Activated CD8-positive, alpha-beta memory T cell treated with anti-CD3 and anti-CD28 coated beads, Interleukin-2, amount 50 U/mL, for 24 hours (primary cell): Measurements from ENCODE around the gene SAC3D1.
"Not testable (repeated sequence)": the region's sequence is repeated elsewhere in the genome, so short reads cannot be mapped to it uniquely, and the experiment has no call there.

Source experiments
- DNase-seq: peaks from one replicate; pipeline ENCODE4 v3.0.0-alpha.2; 2020; ENCODE audit errors: extremely low read depth

Gene SAC3D1

GRCh38 chr11:65040847-65041622 is at the start of gene SAC3D1:
Gene SAC3D1 (plus strand): TSS chr11:65041210. CDS start chr11:65041293, 83 bp downstream.
- DNase-seq: peak; percentile 68

- DNase-seq: no peak
These were observed 46.7 kb upstream of the SAC3D1 start for GRCh38 chr11:64994318-64994717.

GRCh38 chr11:64996327-64996709 is 44.7 kb upstream of the SAC3D1 start:
- DNase-seq: no peak

DNA sequence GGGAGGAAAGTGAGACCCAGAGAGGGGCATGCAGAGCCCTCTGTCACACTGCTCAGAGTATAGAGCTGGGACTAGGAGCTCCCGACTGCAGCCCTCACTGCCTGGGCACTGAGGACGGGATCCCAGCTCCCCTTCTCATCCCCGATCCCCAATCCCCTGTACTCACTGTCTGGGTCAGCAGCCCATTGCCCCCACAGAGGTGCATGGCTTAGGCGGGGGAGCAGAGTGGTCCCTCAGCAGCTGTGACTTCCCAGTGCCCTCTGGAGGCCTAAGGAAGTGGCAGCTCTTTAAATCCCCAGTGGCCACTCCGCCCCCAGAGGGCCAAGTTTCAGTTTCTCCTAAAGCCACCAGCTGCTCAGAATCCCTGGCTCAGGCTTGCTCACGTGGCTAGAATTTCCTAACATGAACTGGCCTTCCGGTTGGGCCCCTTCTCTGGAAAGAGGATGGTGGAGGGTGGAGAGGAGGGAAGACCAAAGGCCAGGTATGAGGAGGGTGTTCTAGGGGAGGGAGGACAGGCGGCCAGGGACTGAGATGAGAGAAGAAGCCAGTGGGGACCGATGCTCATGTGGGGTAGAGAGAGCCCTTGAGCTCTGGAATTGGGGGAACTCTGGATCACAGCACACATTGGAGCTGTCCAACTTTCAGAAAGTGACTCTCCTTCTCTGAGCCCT is 44.2 kb upstream of the SAC3D1 start, which contains the start of gene BATF2:
Gene BATF2 (minus strand): TSS at position 262 of the 671 bp plus-strand sequence. CDS start 57 bp downstream, at position 205.
- no peak for DNase-seq

DNA sequence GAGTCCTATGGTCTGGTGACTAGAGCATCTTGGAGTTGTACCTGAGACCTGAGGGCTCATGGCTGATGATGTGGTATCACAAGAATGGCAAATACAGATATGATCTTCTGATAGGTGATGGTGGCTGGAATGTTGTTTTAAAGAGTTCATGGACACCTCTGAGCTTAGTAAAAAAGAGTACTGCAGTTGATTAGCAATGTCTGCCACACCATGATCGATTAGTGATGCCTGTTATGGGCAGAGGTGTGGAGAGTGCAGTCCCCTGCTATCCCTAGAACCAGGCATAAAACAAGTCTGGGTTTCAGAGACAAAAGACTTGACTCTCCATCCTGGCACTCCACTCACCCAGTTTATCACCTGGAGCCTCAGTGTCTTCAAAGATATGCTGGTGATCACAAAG is 42.9 kb upstream of the SAC3D1 start:
- DNase-seq: no peak

GRCh38 chr11:64998690-64999431 is 42.1 kb upstream of the SAC3D1 start:
- no peak for DNase-seq

- DNase-seq: no peak
These were observed 41.5 kb upstream of the SAC3D1 start for GRCh38 chr11:64999478-64999877.

DNA sequence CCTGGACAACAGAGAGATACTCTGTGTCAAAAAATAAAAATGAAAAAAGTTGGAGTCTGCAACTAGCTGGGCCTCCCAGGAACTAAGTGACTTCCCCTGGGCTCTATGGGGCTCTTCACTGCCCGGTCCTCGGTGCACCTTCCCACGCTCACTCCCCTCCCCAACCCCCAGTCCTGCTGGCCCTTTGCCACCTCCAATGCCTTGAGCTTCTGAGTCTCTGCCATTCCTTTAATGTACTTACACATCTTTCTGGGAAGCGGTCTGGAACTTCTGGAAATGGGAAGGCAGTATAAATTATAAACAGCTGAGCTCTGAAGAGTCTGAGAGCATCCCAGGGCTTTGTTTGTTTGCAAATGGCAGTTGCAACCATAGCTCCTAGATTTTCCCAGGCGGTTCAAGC is 38.3 kb upstream of the SAC3D1 start:
- DNase-seq: no peak

DNA sequence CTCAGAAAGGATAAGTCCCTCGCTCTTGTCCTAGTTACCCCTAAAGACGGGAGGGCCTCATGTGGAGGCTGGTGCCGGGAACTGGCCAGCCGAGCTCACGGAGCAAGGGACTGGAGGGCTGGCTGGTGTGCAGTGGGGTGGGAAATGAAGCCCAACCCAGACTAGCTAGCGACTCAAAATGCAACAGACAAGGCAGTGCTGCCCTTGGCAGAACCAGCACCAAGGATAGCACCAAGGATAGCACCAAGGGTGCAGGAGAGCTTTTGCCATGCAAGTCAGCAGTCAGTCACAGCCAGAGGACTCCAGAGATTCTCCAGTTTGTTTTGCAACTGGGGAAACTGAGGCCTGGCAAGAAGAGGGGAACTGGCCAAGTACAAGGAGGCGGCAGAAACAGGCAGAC is 37.7 kb upstream of the SAC3D1 start:
- DNase-seq: no peak

GRCh38 chr11:65003968-65004367 is 37.0 kb upstream of the SAC3D1 start:
- not testable (repeated sequence) for DNase-seq

DNA sequence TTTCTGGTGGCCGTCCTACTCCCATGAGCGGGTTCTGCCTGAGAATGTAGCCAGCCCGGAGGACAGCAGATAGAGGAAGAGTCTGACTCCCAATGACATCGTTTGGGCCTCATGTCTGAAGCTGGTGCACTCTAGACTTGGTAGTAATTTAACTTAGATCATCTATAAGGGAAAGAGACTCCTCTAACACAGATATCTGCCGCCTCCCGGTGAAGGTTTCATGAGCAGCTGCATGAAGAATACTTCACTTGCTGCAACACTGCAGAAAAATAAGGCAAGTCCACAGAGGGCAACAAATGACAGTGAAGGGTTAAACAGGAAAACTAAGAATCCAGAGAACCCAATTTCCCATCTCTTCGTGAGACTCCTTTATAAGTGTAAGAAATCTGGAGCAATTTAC is 33.0 kb upstream of the SAC3D1 start:
- no peak for DNase-seq

DNA sequence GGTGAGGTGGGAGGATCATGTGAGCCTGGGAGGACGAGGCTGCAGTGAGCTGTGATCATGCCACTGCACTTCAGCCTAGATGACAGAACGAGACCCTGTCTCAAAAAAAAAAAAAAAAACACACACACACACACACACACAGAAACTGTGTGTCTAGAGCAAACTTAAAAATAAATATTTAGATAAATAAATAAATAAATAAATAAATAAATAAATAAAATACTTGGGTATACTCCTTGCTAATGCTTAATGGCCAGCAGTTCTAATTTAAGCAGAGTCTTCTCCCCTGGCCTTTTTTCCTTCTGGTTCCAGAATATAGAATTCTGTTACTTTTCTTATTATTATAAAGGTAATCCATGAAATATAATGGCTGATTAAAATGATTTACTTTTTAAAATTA is 32.1 kb upstream of the SAC3D1 start:
- no peak for DNase-seq

DNA sequence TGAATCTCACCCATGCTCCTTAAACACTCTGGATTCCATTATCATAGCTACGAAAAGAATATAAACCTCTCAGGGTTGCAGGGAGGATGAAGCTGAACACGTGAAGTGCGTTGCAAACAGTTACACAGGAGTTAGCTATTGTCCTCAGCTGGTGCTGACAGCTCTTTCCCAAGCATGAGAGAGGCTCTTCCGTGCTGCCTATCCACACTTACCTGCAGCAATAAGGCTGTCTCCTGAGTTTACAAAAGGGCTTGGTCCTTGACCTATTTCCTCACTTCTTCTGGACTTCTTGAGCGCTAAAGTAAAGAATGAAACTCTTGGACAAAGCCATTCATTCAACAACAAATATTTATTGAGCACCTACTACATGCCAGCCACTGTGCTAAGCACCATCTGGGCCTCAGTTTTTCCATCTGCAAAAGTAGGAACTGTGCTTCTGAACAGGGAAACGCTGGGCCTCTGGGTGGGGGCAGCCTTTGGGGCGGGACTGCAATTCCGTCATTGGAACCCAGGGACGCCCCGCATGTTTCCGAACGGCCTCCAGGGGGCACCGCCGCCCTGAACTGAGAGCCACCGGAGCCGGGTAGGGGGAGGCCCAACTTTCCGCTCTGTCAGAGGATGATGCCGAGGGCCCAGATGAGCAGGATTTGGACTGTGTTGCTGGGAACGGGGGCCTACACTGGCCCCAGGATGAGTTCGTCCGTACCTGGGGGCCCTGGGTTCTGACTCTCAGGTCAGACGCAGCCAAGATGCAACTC is 27.7 kb upstream of the SAC3D1 start:
- DNase-seq: peak; percentile 78

DNA sequence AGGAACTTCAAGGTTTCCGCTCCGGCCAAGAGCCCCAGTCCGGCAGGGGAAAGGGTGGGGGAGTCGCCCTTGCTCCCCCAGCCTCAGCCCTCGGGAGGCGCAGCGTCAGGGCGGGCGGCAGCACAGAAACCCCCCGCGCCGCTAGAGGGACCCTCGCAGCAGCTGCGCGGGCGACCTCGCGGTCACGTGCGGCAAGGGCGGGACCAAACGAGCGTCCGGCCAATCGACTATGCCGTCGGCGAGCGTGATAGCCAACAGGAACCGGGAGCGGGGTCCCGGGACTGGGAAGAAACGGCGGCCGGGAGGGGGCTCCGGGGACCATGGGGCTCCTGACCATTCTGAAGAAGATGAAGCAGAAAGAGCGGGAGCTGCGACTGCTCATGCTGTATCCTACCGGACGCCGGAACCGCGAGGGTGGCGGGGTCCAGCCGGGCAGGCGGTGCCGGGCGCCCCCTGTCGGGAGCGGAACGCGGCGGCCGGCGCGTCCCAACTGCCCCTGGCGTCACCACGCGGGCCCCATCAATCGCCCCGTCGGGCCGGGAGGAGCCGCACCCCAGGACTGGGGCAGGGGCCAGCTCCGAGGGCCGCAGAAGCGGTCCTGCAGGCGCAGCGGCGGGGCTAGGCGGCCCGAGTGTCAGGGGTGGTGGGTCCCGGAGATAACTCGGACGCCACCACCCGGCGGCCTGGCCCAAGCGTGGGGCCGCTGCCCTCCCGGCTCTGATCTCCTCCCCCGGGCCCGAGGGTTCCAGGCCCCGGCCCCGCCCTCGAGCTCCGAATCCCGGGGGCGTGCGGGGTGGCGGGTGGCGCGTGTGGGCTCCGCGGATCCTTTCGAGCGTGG is 26.9 kb upstream of the SAC3D1 start, which contains the start of gene ARL2:
Gene ARL2 (plus strand): TSS at position 273 of the 838 bp plus-strand sequence. CDS start 48 bp downstream, at position 321.
- peak; percentile 63 for DNase-seq

DNA sequence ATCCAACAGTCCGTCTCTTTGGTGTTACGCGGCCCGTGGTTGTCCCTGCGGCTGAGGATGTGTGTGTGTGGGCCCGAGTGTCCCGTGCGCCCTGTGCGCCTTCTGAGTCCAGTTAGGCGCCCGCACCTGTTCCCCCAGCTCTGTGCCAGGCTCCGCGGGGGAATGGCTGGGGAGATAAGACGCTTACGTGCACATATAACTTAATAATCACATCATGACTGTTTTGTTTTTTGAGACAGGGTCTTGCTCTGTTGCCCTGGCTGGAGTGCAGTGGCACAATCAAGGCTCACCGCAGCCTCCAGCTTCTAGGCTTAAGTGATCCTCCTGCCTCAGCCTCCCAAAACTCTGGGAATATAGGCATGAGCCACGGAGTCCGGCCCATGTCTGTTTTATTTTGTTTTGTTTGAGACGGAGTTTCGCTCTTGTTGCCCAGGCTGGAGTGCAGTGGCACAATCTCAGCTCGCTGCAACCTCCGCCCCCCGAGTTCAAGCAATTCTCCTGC is 26.2 kb upstream of the SAC3D1 start:
- DNase-seq: no peak

GRCh38 chr11:65016705-65017104 is 24.3 kb upstream of the SAC3D1 start:
- DNase-seq: no peak

DNA sequence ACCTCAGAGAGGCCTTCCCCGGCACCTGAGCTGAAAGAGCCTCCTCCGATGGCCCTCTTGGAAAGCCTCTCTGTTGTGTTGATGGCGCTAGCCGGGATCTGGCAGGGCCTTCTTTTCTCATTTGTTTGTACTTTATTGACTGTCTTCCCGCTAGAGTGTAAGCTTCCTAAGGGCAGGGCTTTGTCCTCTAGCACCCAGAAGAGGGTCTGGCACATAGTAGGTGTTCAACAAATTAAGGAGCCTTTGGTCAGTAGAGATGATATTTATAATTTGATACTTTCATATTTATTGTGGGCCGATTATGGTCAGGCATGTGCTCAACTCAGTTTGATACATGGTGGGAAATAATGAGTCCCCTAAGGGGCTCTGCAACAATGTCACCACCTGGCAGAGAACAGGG is 23.1 kb upstream of the SAC3D1 start:
- DNase-seq: no peak

DNA sequence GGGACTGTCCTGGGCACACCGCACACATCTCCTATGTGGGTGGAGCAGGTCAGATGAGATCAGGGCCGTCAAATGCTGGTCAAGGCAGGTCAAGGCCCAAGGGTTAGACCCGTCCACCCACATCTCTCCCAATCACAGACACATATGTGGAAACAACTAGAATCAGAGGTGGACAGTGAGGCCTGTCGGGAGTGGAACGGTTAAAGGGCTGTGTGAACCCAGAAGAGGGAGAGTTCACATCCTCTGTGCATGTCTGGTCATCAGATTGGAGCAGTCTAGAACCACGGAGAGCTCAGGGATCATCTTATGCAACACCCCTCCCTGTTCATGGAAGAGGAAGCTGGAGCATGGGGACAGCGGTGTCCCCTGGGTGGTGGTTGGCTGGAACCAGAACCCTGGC is 21.2 kb upstream of the SAC3D1 start:
- no peak for DNase-seq

DNA sequence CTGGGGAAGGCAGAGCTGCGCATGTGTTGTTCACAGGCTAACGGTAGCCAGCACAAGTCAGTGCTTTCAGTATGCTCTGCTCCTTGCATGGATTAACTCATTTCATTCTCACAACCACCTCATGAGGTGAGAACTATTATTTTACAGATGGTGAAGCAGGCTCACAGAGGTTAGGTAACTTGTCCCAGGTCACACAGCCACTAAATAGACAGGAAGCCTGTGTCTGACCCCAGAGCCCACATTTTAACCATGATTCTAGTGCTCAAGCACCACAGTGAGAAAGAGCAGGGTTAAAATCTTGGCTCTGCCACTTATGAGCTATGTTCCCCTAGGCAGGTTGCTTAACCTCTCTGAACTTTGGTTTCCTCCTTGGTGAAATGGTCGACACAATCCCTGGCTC is 20.0 kb upstream of the SAC3D1 start:
- DNase-seq: no peak

DNA sequence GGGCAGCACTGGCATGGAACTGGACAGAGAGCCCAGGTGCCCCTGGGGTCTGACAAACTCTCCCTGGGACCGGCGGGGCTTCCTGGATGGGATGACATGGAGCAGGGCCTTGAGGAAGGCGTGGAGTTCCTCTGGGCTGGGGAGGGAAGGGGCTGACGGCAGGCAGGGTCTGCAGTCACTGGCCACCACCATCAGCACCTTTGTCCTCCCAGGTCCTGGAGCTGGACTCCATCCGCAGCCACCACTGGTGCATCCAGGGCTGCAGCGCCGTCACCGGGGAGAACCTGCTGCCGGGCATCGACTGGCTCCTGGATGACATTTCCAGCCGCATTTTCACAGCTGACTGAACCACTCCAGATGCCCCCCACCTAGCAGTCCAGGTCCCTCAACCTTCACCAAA is 19.5 kb upstream of the SAC3D1 start:
- DNase-seq: no peak

DNA sequence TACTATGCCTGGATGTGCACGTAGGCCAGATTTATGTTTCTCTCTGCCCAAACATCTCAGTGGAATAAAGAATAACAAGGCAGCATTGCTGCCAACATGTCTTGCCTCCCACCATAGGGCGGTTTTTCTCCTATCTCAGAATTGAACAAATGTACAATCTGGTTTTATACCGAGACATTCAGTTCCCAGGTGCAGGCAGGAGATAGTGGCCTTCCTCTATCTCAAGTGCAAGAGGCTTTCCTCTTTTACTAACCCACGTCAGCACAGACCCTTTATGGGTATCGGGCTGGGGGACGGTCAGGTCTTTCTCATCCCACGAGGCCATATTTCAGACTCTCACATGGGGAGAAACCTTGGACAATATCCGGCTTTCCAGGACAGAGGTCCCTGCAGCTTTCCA is 17.5 kb upstream of the SAC3D1 start:
- not testable (repeated sequence) for DNase-seq
